ENCODE measurements around the gene GCG. TPM values are rescaled to one million over a fixed set of nuclear protein-coding genes. Genes with fewer than 3 reads are reported as not detected.

GCG gene
- not detected in 2 replicates for total RNA-seq

- ATAC-seq (ENCODE audit: low read depth) (no peak), DNase-seq (no peak)
- H3K9me3 Mint-ChIP-seq = no peaks in the 10 kb centered on the region
- H3K36me3 Mint-ChIP-seq (ENCODE audit: low read depth) = no peaks in the 10 kb centered on the region
- H3K27me3 Mint-ChIP-seq = peaks cover 13% of the 10 kb centered on the region
- TF ChIP-seq, protein P1, sequence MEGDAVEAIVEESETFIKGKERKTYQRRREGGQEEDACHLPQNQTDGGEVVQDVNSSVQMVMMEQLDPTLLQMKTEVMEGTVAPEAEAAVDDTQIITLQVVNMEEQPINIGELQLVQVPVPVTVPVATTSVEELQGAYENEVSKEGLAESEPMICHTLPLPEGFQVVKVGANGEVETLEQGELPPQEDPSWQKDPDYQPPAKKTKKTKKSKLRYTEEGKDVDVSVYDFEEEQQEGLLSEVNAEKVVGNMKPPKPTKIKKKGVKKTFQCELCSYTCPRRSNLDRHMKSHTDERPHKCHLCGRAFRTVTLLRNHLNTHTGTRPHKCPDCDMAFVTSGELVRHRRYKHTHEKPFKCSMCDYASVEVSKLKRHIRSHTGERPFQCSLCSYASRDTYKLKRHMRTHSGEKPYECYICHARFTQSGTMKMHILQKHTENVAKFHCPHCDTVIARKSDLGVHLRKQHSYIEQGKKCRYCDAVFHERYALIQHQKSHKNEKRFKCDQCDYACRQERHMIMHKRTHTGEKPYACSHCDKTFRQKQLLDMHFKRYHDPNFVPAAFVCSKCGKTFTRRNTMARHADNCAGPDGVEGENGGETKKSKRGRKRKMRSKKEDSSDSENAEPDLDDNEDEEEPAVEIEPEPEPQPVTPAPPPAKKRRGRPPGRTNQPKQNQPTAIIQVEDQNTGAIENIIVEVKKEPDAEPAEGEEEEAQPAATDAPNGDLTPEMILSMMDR (IDR thresholded peaks at IDR 0.05) = no peak
- ChIA-PET POLR2A (no interaction called here), CTCF (interaction anchor here (2.1 kb wide), 1 partner anchor 182 kb away, joined by 9 read pairs; no protein-coding TSS in a partner anchor)
- no peak within 1 kb of the TSS for H3K27ac Mint-ChIP-seq
- intact Hi-C loops (cut with micrococcal nuclease) = no loop called here
- no peak within 1 kb of the TSS for H3K4me3 Mint-ChIP-seq
- H3K4me1 Mint-ChIP-seq = peaks cover 3% of the 10 kb centered on the region
These were observed at the start of gene GCG for GRCh38 chr2:162152147-162152546. GCG (minus strand) TSS chr2:162152247; CDS start chr2:162149178, 3,069 bp downstream.

- DNase-seq = no peak
- H3K9me3 Mint-ChIP-seq = no peaks in the 10 kb centered on the region
- H3K36me3 Mint-ChIP-seq (ENCODE audit: low read depth) = no peaks in the 10 kb centered on the region
- intact Hi-C loops (cut with micrococcal nuclease) = no loop called here
- ChIA-PET POLR2A (no interaction called here), CTCF (no interaction called here)
- H3K27me3 Mint-ChIP-seq = peaks cover 3% of the 10 kb centered on the region
- no peak overlapping the region for H3K27ac Mint-ChIP-seq
- H3K4me3 Mint-ChIP-seq = no peak overlapping the region
- TF ChIP-seq, protein P1 (IDR thresholded peaks at IDR 0.05) = no peak
- ATAC-seq (ENCODE audit: low read depth) = no peak
- H3K4me1 Mint-ChIP-seq = no peaks in the 10 kb centered on the region
These were observed 48.6 kb upstream of the GCG start for GRCh38 chr2:162200636-162201035.

- ATAC-seq (ENCODE audit: low read depth) = no peak
- H3K4me1 Mint-ChIP-seq = no peaks in the 10 kb centered on the region
- TF ChIP-seq, protein P1 (IDR thresholded peaks at IDR 0.05) = no peak
- H3K27me3 Mint-ChIP-seq = peaks cover 5% of the 10 kb centered on the region
- no peak for DNase-seq
- H3K9me3 Mint-ChIP-seq = no peaks in the 10 kb centered on the region
- POLR2A ChIA-PET = no interaction called here
- H3K27ac Mint-ChIP-seq = no peak overlapping the region
- intact Hi-C loops (cut with micrococcal nuclease) = no loop called here
- no peak overlapping the region for H3K4me3 Mint-ChIP-seq
- CTCF ChIA-PET = no interaction called here
- H3K36me3 Mint-ChIP-seq (ENCODE audit: low read depth) = no peaks in the 10 kb centered on the region
These were observed 47.9 kb upstream of the GCG start for GRCh38 chr2:162199913-162200312.

- peaks cover 5% of the 10 kb centered on the region for H3K27me3 Mint-ChIP-seq
- H3K9me3 Mint-ChIP-seq = no peaks in the 10 kb centered on the region
- no peak overlapping the region for H3K4me3 Mint-ChIP-seq
- no peak for DNase-seq
- POLR2A ChIA-PET = no interaction called here
- H3K4me1 Mint-ChIP-seq = no peaks in the 10 kb centered on the region
- no peak for ATAC-seq (ENCODE audit: low read depth)
- CTCF ChIA-PET = no interaction called here
- H3K27ac Mint-ChIP-seq = no peak overlapping the region
- no peaks in the 10 kb centered on the region for H3K36me3 Mint-ChIP-seq (ENCODE audit: low read depth)
- intact Hi-C loops (cut with micrococcal nuclease) = no loop called here
- TF ChIP-seq, protein P1 (IDR thresholded peaks at IDR 0.05) = no peak
These were observed 46.2 kb upstream of the GCG start for GRCh38 chr2:162198239-162198638.

GRCh38 chr2:162197069-162197825 lies 45.2 kb upstream of the GCG start:
- H3K9me3 Mint-ChIP-seq = no peaks in the 10 kb centered on the region
- peaks cover 8% of the 10 kb centered on the region for H3K27me3 Mint-ChIP-seq
- no peaks in the 10 kb centered on the region for H3K4me1 Mint-ChIP-seq
- intact Hi-C loops (cut with micrococcal nuclease) = no loop called here
- H3K27ac Mint-ChIP-seq = no peak overlapping the region
- CTCF ChIA-PET = no interaction called here
- DNase-seq = no peak
- TF ChIP-seq, protein P1 (IDR thresholded peaks at IDR 0.05) = no peak
- ATAC-seq (ENCODE audit: low read depth) = no peak
- POLR2A ChIA-PET = no interaction called here
- no peak overlapping the region for H3K4me3 Mint-ChIP-seq
- no peaks in the 10 kb centered on the region for H3K36me3 Mint-ChIP-seq (ENCODE audit: low read depth)

Measured in activated B cell treated with CpG ODN at 0.5 μM for 24 hours (primary cell).